Measurements from ENCODE around the gene BMS1.

BMS1 gene

DNA sequence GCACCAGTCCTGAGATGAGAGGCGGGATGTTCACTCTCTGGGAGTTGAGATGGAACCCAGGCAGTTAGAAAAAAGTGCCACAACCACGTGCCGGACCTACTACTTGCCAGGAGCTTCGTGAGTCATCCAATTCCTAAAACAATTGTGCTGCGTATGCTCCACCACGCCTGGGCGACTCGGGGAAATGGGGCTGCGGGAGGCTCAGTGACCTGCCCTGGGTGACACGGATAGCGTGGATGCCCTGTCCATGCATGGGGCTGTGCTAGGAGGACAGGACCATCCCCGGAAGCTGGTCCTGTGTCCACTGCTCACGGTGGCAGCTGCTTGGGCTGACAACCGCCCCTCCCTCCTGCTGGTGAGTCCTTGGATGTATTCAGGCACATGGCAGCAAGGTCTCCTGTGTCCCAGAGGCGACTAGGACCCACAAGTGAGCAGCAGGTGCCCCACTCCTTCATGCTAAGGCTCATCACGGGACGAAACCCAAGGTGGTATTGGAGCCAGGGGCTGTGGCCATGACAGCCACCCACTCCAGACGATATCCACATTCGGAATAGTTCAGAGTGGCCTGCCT lies 90.4 kb downstream of the BMS1 start:
- H3K27ac ChIP-seq (ENCODE audit: low read depth, low read length, poor library complexity, severe bottlenecking): no peak overlapping the region
- no peaks in the 10 kb centered on the region for H3K79me2 ChIP-seq (ENCODE audit: insufficient read depth, low read length)
- TF ChIP-seq EZH2 (IDR thresholded peaks at IDR 0.05; ENCODE audit: borderline replicate concordance, low read length): no peak
- TF ChIP-seq, protein P1, sequence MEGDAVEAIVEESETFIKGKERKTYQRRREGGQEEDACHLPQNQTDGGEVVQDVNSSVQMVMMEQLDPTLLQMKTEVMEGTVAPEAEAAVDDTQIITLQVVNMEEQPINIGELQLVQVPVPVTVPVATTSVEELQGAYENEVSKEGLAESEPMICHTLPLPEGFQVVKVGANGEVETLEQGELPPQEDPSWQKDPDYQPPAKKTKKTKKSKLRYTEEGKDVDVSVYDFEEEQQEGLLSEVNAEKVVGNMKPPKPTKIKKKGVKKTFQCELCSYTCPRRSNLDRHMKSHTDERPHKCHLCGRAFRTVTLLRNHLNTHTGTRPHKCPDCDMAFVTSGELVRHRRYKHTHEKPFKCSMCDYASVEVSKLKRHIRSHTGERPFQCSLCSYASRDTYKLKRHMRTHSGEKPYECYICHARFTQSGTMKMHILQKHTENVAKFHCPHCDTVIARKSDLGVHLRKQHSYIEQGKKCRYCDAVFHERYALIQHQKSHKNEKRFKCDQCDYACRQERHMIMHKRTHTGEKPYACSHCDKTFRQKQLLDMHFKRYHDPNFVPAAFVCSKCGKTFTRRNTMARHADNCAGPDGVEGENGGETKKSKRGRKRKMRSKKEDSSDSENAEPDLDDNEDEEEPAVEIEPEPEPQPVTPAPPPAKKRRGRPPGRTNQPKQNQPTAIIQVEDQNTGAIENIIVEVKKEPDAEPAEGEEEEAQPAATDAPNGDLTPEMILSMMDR (IDR thresholded peaks at IDR 0.05; ENCODE audit: low read length): no peak
- no peaks in the 10 kb centered on the region for H3K36me3 ChIP-seq (ENCODE audit: insufficient read depth, low read length)
- no peak overlapping the region for H3K4me3 ChIP-seq (ENCODE audit: low read depth, low read length, poor library complexity, severe bottlenecking)
- no peaks in the 10 kb centered on the region for H3K9me3 ChIP-seq (ENCODE audit: low read length)
- no peaks in the 10 kb centered on the region for H3F3A ChIP-seq (ENCODE audit: insufficient read depth, low read length)
- H4K20me1 ChIP-seq (ENCODE audit: insufficient read depth, low read length): no peaks in the 10 kb centered on the region
- no peak overlapping the region for H3K4me2 ChIP-seq (ENCODE audit: low read length)
- no peak overlapping the region for H2AFZ ChIP-seq (ENCODE audit: low read length)
- H3K9me2 ChIP-seq (ENCODE audit: low read depth, low read length): no peaks in the 10 kb centered on the region
- no peaks in the 10 kb centered on the region for H3K27me3 ChIP-seq (ENCODE audit: insufficient read depth, low read length)
- H3K9ac ChIP-seq (ENCODE audit: low read length): no peak overlapping the region
- H3K4me1 ChIP-seq (ENCODE audit: insufficient read depth, low read length, severe bottlenecking): no peaks in the 10 kb centered on the region

DNA sequence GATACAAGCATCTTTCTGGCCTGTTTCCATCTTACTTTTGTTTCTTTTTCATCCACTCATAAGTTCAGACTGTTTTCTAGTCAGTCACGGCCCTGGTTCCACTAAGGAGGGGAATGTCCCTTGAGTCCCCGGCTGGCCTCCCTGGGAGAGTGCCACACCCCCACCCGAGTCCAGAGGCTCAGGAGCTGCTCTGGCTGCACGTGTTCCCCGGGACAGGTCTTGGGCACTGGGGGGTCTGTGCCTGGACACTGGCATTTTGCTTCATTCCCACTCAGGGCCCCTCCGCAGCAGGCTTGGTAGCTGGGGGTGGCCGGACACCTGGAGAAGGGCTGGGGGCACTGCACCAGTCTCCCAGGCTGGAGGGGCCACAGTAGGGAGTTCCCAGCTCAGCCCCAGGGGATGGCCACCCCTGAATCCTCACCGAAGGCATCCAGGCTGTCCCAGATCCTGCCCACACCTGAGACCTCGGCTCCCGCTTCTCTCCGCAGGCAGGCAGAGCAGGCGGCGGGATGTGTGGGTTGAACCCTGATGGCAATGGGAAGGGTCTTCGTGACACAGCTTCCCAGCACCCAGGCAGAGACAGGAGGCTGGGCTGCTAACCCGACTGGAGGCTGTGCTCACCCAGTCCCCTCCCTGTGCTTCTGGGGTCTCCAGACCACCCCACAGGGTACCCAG lies 92.3 kb downstream of the BMS1 start:
- Histone ChIP-seq H3K36me3 (ENCODE audit: insufficient read depth, low read length) (no peaks in the 10 kb centered on the region), H3K4me3 (ENCODE audit: low read depth, low read length, poor library complexity, severe bottlenecking) (no peak overlapping the region), H3K27ac (ENCODE audit: low read depth, low read length, poor library complexity, severe bottlenecking) (no peak overlapping the region), H3F3A (ENCODE audit: insufficient read depth, low read length) (no peaks in the 10 kb centered on the region), H3K4me2 (ENCODE audit: low read length) (no peak overlapping the region), H3K9me3 (ENCODE audit: low read length) (no peaks in the 10 kb centered on the region), H3K79me2 (ENCODE audit: insufficient read depth, low read length) (no peaks in the 10 kb centered on the region), H2AFZ (ENCODE audit: low read length) (no peak overlapping the region), H3K4me1 (ENCODE audit: insufficient read depth, low read length, severe bottlenecking) (no peaks in the 10 kb centered on the region), H3K27me3 (ENCODE audit: insufficient read depth, low read length) (no peaks in the 10 kb centered on the region), H4K20me1 (ENCODE audit: insufficient read depth, low read length) (no peaks in the 10 kb centered on the region), H3K9ac (ENCODE audit: low read length) (no peak overlapping the region), H3K9me2 (ENCODE audit: low read depth, low read length) (no peaks in the 10 kb centered on the region)
- TF ChIP-seq EZH2 (IDR thresholded peaks at IDR 0.05; ENCODE audit: borderline replicate concordance, low read length): no peak
- TF ChIP-seq, protein P1 (IDR thresholded peaks at IDR 0.05; ENCODE audit: low read length): no peak

DNA sequence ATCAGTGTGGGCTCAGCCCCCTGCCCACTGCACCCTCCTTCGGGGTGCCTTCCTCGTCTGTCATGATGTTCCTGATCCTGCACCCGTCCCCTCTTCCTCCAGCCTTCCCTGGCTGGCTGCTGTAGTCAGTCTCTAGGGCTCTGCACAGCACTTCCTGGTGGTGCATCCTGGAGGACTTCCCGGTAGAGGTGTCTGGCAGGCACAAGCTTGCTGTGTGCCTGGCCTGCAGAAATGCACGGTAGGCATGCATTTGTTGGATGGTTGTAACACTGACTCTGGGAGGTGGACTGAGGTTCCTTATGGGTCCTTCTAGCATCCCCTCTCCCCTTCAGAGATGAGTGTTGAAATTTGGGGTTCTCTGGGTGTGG lies 92.8 kb downstream of the BMS1 start:
- Histone ChIP-seq H3K4me1 (ENCODE audit: insufficient read depth, low read length, severe bottlenecking) (no peaks in the 10 kb centered on the region), H3K79me2 (ENCODE audit: insufficient read depth, low read length) (no peaks in the 10 kb centered on the region), H3K27ac (ENCODE audit: low read depth, low read length, poor library complexity, severe bottlenecking) (no peak overlapping the region), H3K27me3 (ENCODE audit: insufficient read depth, low read length) (no peaks in the 10 kb centered on the region), H3K9ac (ENCODE audit: low read length) (no peak overlapping the region), H3K4me2 (ENCODE audit: low read length) (no peak overlapping the region), H4K20me1 (ENCODE audit: insufficient read depth, low read length) (no peaks in the 10 kb centered on the region), H3K36me3 (ENCODE audit: insufficient read depth, low read length) (no peaks in the 10 kb centered on the region), H3K9me2 (ENCODE audit: low read depth, low read length) (no peaks in the 10 kb centered on the region), H3K4me3 (ENCODE audit: low read depth, low read length, poor library complexity, severe bottlenecking) (no peak overlapping the region), H3F3A (ENCODE audit: insufficient read depth, low read length) (no peaks in the 10 kb centered on the region), H2AFZ (ENCODE audit: low read length) (no peak overlapping the region), H3K9me3 (ENCODE audit: low read length) (no peaks in the 10 kb centered on the region)
- TF ChIP-seq EZH2 (IDR thresholded peaks at IDR 0.05; ENCODE audit: borderline replicate concordance, low read length): no peak
- TF ChIP-seq, protein P1 (IDR thresholded peaks at IDR 0.05; ENCODE audit: low read length): no peak

Data from OCI-LY1 (cell line).